Measurements from ENCODE around the gene ANHX. TPM values are rescaled to one million over a fixed set of nuclear protein-coding genes. Genes with fewer than 3 reads are reported as not detected.

ANHX gene
- total RNA-seq, 6 experiments from 2014 or later = not detected

- no peaks in the 10 kb centered on the region for H3K27me3 ChIP-seq
- intact Hi-C loops (cut with DNase I) = no loop called here
- ATAC-seq = no peak
- WGBS (ENCODE audit: insufficient coverage, low coverage, low lambda C conversion rate, missing lambda C conversion rate) = 73% methylated on average over 2 of the region's 4 CpGs
- no peaks in the 10 kb centered on the region for H3K9me3 ChIP-seq
- H3K4me1 ChIP-seq = no peaks in the 10 kb centered on the region
- no peaks in the 10 kb centered on the region for H3K36me3 ChIP-seq
- no peak for DNase-seq
- H3K27ac ChIP-seq = no peak overlapping the region
- no peak overlapping the region for H3K4me3 ChIP-seq
- no peak for TF ChIP-seq CTCF (IDR thresholded peaks at IDR 0.05)
- no peak for TF ChIP-seq POLR2A (IDR thresholded peaks at IDR 0.05)
Measured at GRCh38 chr12:133225527-133225926, 10.2 kb downstream of the ANHX start.

- Histone ChIP-seq H3K4me1 (no peaks in the 10 kb centered on the region), H3K27me3 (no peaks in the 10 kb centered on the region), H3K9me3 (no peaks in the 10 kb centered on the region), H3K4me3 (no peak overlapping the region), H3K27ac (no peak overlapping the region), H3K36me3 (no peaks in the 10 kb centered on the region)
- ATAC-seq = no peak
- intact Hi-C loops (cut with DNase I) = no loop called here
- DNase-seq = no peak
- no peak for TF ChIP-seq CTCF (IDR thresholded peaks at IDR 0.05)
- no peak for TF ChIP-seq POLR2A (IDR thresholded peaks at IDR 0.05)
- 65% methylated on average over 9 of the region's 10 CpGs for WGBS (ENCODE audit: insufficient coverage, low coverage, low lambda C conversion rate, missing lambda C conversion rate)
Measured at GRCh38 chr12:133222211-133222610, 13.5 kb downstream of the ANHX start.

GRCh38 chr12:133221241-133221640 is 14.4 kb downstream of the ANHX start:
- H3K4me3 ChIP-seq = no peak overlapping the region
- WGBS (ENCODE audit: insufficient coverage, low coverage, low lambda C conversion rate, missing lambda C conversion rate) = 100% methylated on average over 3 of the region's 16 CpGs
- no peaks in the 10 kb centered on the region for H3K4me1 ChIP-seq
- intact Hi-C loops (cut with DNase I) = no loop called here
- TF ChIP-seq POLR2A (IDR thresholded peaks at IDR 0.05) = no peak
- TF ChIP-seq CTCF (IDR thresholded peaks at IDR 0.05) = no peak
- no peak for DNase-seq
- ATAC-seq = no peak
- H3K36me3 ChIP-seq = no peaks in the 10 kb centered on the region
- no peak overlapping the region for H3K27ac ChIP-seq
- no peaks in the 10 kb centered on the region for H3K9me3 ChIP-seq
- H3K27me3 ChIP-seq = no peaks in the 10 kb centered on the region

- Histone ChIP-seq H3K9me3 (no peaks in the 10 kb centered on the region), H3K36me3 (no peaks in the 10 kb centered on the region), H3K4me1 (no peaks in the 10 kb centered on the region), H3K27me3 (no peaks in the 10 kb centered on the region), H3K27ac (no peak overlapping the region), H3K4me3 (no peak overlapping the region)
- TF ChIP-seq POLR2A (IDR thresholded peaks at IDR 0.05) = no peak
- TF ChIP-seq CTCF (IDR thresholded peaks at IDR 0.05) = no peak
- 57% methylated on average over 1 of the region's 6 CpGs for WGBS (ENCODE audit: insufficient coverage, low coverage, low lambda C conversion rate, missing lambda C conversion rate)
- intact Hi-C loops (cut with DNase I) = no loop called here
- DNase-seq (no peak), ATAC-seq (no peak)
Measured at GRCh38 chr12:133220521-133220920, 15.2 kb downstream of the ANHX start.

- Histone ChIP-seq H3K9me3 (peaks cover 0 to 3% (median 0%) of the 10 kb centered on the region in 4 donors), H3K4me1 (no peaks in the 10 kb centered on the region), H3K4me3 (no peak overlapping the region), H3K27ac (no peak overlapping the region), H3K27me3 (no peaks in the 10 kb centered on the region), H3K36me3 (no peaks in the 10 kb centered on the region)
- no peak for TF ChIP-seq POLR2A (IDR thresholded peaks at IDR 0.05)
- TF ChIP-seq CTCF (IDR thresholded peaks at IDR 0.05) = no peak
- ATAC-seq (no peak), DNase-seq (no peak)
- no CpG with 5 or more reads among the region's 3 CpGs for WGBS (ENCODE audit: insufficient coverage, low coverage, low lambda C conversion rate, missing lambda C conversion rate)
- intact Hi-C loops (cut with DNase I) = no loop called here
Measured at GRCh38 chr12:133217219-133217618, 18.5 kb downstream of the ANHX start.
